Right lobe of liver (tissue), 4 donors: ENCODE results near the gene ITGB3.

Source experiments
- CTCF ChIP-seq, 4 donors: fragments of 200-600 bp in 3 of 4; fragments of 450-650 bp in 1 of 4; IDR thresholded peaks; one replicate each; pipeline versions ENCODE4 v1.5.1 to v1.8.0; 2016 to 2022; ENCODE audit warnings: antibody characterized with exemption in 4 of 4, mild to moderate bottlenecking in 2 of 4
- POLR2A ChIP-seq: fragments of 450-650 bp; IDR thresholded peaks from one replicate; pipeline ENCODE4 v1.6.1; 2017; ENCODE audit warnings: antibody characterized with exemption, mild to moderate bottlenecking
- donor health status: DM: no; HTN: no; CAD: no.
- donor health status: DM: no; HTN: no; CAD: no.
- donor health status: DM: no; HTN: yes; CAD: no.

GRCh38 chr17:47223460-47223859 lies 30.2 kb upstream of the ITGB3 start:
- TF ChIP-seq CTCF (IDR thresholded peaks at IDR 0.05), result no peak
- no peak for TF ChIP-seq POLR2A
